Inflammatory macrophage treated with lipopolysaccharide for 1 hour (primary cell): Measurements from ENCODE around the gene ESYT1.
A peak's percentile ranks its signal among the peaks of the same experiment; 100 is the strongest.

ENCODE experiments used
- DNase-seq, 2 donors: peaks; one replicate each; pipeline ENCODE4 v3.0.0-alpha.2; 2020 to 2022

The ESYT1 gene

GRCh38 chr12:56129206-56129941, 1.3 kb downstream of the ESYT1 start:
- peak; percentile 54 to 62 for DNase-seq

- no peak for DNase-seq
Measured at GRCh38 chr12:56129942-56130495, 2.0 kb downstream of the ESYT1 start.

- DNase-seq = no peak
Measured at GRCh38 chr12:56130876-56131275, 2.8 kb downstream of the ESYT1 start.

GRCh38 chr12:56134897-56135296, 6.8 kb downstream of the ESYT1 start:
- no peak for DNase-seq

- no peak for DNase-seq
Measured at GRCh38 chr12:56137853-56138571, 9.9 kb downstream of the ESYT1 start.

GRCh38 chr12:56141946-56142784, 14.1 kb downstream of the ESYT1 start:
- peak in 1 of 2 donors; percentile 34 for DNase-seq

- DNase-seq = no peak
Measured at GRCh38 chr12:56143217-56143616, 15.2 kb downstream of the ESYT1 start.

GRCh38 chr12:56143870-56144269, 15.8 kb downstream of the ESYT1 start:
- no peak for DNase-seq

- DNase-seq = no peak
Measured at GRCh38 chr12:56145217-56145616, 17.1 kb downstream of the ESYT1 start.

GRCh38 chr12:56146492-56147460, 18.7 kb downstream of the ESYT1 start:
- DNase-seq = no peak

- peak; percentile 55 to 77 for DNase-seq
Measured at GRCh38 chr12:56150563-56150962, 22.5 kb downstream of the ESYT1 start.

GRCh38 chr12:56151672-56152131, 23.6 kb downstream of the ESYT1 start:
- no peak for DNase-seq

GRCh38 chr12:56152132-56152755, 24.2 kb downstream of the ESYT1 start, which contains the start of gene MYL6B:
Gene MYL6B, plus strand, starts transcription at chr12:56152587. Its CDS starts 1,332 bp downstream, at chr12:56153919.
- DNase-seq = peak; percentile 87 to 95

- DNase-seq = no peak
Measured at GRCh38 chr12:56152756-56153677, 24.9 kb downstream of the ESYT1 start.

- no peak for DNase-seq
Measured at GRCh38 chr12:56153678-56154065, 25.6 kb downstream of the ESYT1 start.

- DNase-seq = no peak
Measured at GRCh38 chr12:56154246-56154771, 26.2 kb downstream of the ESYT1 start.

GRCh38 chr12:56154818-56155217, 26.8 kb downstream of the ESYT1 start:
- no peak for DNase-seq

- no peak for DNase-seq
Measured at GRCh38 chr12:56155256-56155845, 27.3 kb downstream of the ESYT1 start.
